ENCODE results near the gene PIGU. TPM values are rescaled to one million over a fixed set of nuclear protein-coding genes. Genes with fewer than 3 reads are reported as not detected.
A peak's percentile ranks its signal among the peaks of the same experiment; 100 is the strongest.

The PIGU gene
- total RNA-seq, 2 experiments from 2014 or later: 17.0 to 19.1 TPM

- H3K27me3 Mint-ChIP-seq: no peaks in the 10 kb centered on the region
- peak overlapping the region; percentile 84 for H3K27ac Mint-ChIP-seq
- no peaks in the 10 kb centered on the region for H3K9me3 Mint-ChIP-seq
- H3K36me3 Mint-ChIP-seq: no peaks in the 10 kb centered on the region
- H3K4me1 Mint-ChIP-seq: peaks cover 7% of the 10 kb centered on the region
- H3K4me3 Mint-ChIP-seq: peak overlapping the region; percentile 85
- DNase-seq (no peak), ATAC-seq (ENCODE audit: low read depth) (no peak)
- POLR2A ChIA-PET: interaction anchor here (0.6 to 1.4 kb wide), 6 partner anchors 13 to 446 kb away, joined by 3 to 4 read pairs (median 3); partner anchors contain the start of genes EIF2S2 and TP53INP2
Measured at GRCh38 chr20:34557936-34558319, 119.0 kb downstream of the PIGU start.

- ATAC-seq (ENCODE audit: low read depth): no peak
- Mint-ChIP-seq H3K27ac (no peak overlapping the region), H3K36me3 (no peaks in the 10 kb centered on the region), H3K27me3 (no peaks in the 10 kb centered on the region), H3K9me3 (no peaks in the 10 kb centered on the region), H3K4me3 (no peak overlapping the region), H3K4me1 (peaks cover 7% of the 10 kb centered on the region)
- POLR2A ChIA-PET: no interaction called here
- DNase-seq: no peak
Measured at GRCh38 chr20:34553366-34553867, 123.5 kb downstream of the PIGU start.

- POLR2A ChIA-PET: no interaction called here
- DNase-seq: no peak
Measured at GRCh38 chr20:34552569-34552968, 124.3 kb downstream of the PIGU start.

GRCh38 chr20:34549929-34550305 lies 127.0 kb downstream of the PIGU start:
- DNase-seq: no peak
- no peak for ATAC-seq (ENCODE audit: low read depth)
- Mint-ChIP-seq H3K27me3 (no peaks in the 10 kb centered on the region), H3K4me3 (no peak overlapping the region), H3K27ac (no peak overlapping the region), H3K9me3 (no peaks in the 10 kb centered on the region), H3K4me1 (no peaks in the 10 kb centered on the region), H3K36me3 (no peaks in the 10 kb centered on the region)
- POLR2A ChIA-PET: no interaction called here

More at GRCh38 chr20:34552569-34552968, 124.3 kb downstream of the PIGU start:
- no peak overlapping the region for H3K4me3 Mint-ChIP-seq
- H3K27ac Mint-ChIP-seq: no peak overlapping the region
- no peaks in the 10 kb centered on the region for H3K36me3 Mint-ChIP-seq
- peaks cover 3% of the 10 kb centered on the region for H3K4me1 Mint-ChIP-seq
- no peak for ATAC-seq (ENCODE audit: low read depth)
- H3K9me3 Mint-ChIP-seq: no peaks in the 10 kb centered on the region
- no peaks in the 10 kb centered on the region for H3K27me3 Mint-ChIP-seq

- no peak overlapping the region for H3K27ac Mint-ChIP-seq
- H3K4me1 Mint-ChIP-seq: peaks cover 4% of the 10 kb centered on the region
- ATAC-seq (ENCODE audit: low read depth): no peak
- no peaks in the 10 kb centered on the region for H3K36me3 Mint-ChIP-seq
- no peaks in the 10 kb centered on the region for H3K27me3 Mint-ChIP-seq
- no peak for DNase-seq
- no peaks in the 10 kb centered on the region for H3K9me3 Mint-ChIP-seq
- POLR2A ChIA-PET: no interaction called here
- no peak overlapping the region for H3K4me3 Mint-ChIP-seq
Measured at GRCh38 chr20:34549291-34549928, 127.5 kb downstream of the PIGU start.

- H3K27ac Mint-ChIP-seq: no peak overlapping the region
- POLR2A ChIA-PET: no interaction called here
Measured at GRCh38 chr20:34547844-34548613, 128.9 kb downstream of the PIGU start.

GRCh38 chr20:34546751-34547181 lies 130.1 kb downstream of the PIGU start:
- peaks cover 5% of the 10 kb centered on the region for H3K4me1 Mint-ChIP-seq
- no peaks in the 10 kb centered on the region for H3K9me3 Mint-ChIP-seq
- DNase-seq (no peak), ATAC-seq (ENCODE audit: low read depth) (no peak)
- POLR2A ChIA-PET: no interaction called here
- H3K27ac Mint-ChIP-seq: no peak overlapping the region
- H3K27me3 Mint-ChIP-seq: no peaks in the 10 kb centered on the region
- H3K4me3 Mint-ChIP-seq: no peak overlapping the region
- no peaks in the 10 kb centered on the region for H3K36me3 Mint-ChIP-seq

More at GRCh38 chr20:34547844-34548613, 128.9 kb downstream of the PIGU start:
- Mint-ChIP-seq H3K4me1 (peaks cover 5% of the 10 kb centered on the region), H3K36me3 (no peaks in the 10 kb centered on the region), H3K27me3 (no peaks in the 10 kb centered on the region), H3K4me3 (no peak overlapping the region), H3K9me3 (no peaks in the 10 kb centered on the region)
- DNase-seq: no peak
- no peak for ATAC-seq (ENCODE audit: low read depth)

- Mint-ChIP-seq H3K4me3 (peak overlapping the region; percentile 57), H3K27me3 (no peaks in the 10 kb centered on the region), H3K27ac (no peak overlapping the region), H3K36me3 (peaks cover 2% of the 10 kb centered on the region), H3K9me3 (no peaks in the 10 kb centered on the region), H3K4me1 (peaks cover 9% of the 10 kb centered on the region)
- POLR2A ChIA-PET: interaction anchor here (0.6 to 1.1 kb wide), 2 partner anchors 13 to 280 kb away, joined by 3 to 4 read pairs; no protein-coding TSS in a partner anchor
- DNase-seq: peak; percentile 44
- peak; percentile 88 for ATAC-seq (ENCODE audit: low read depth)
Measured at GRCh38 chr20:34544109-34544796, 132.6 kb downstream of the PIGU start.

- no peak overlapping the region for H3K4me3 Mint-ChIP-seq
- peaks cover 2% of the 10 kb centered on the region for H3K36me3 Mint-ChIP-seq
- ATAC-seq (ENCODE audit: low read depth): no peak
- no peaks in the 10 kb centered on the region for H3K27me3 Mint-ChIP-seq
- no peak overlapping the region for H3K27ac Mint-ChIP-seq
- no peak for DNase-seq
- POLR2A ChIA-PET: interaction anchor here (0.6 kb wide), 1 partner anchor 281 kb away, joined by 3 read pairs; no protein-coding TSS in a partner anchor
- H3K9me3 Mint-ChIP-seq: no peaks in the 10 kb centered on the region
- H3K4me1 Mint-ChIP-seq: peaks cover 9% of the 10 kb centered on the region
Measured at GRCh38 chr20:34543463-34544056, 133.3 kb downstream of the PIGU start.

- Mint-ChIP-seq H3K27me3 (no peaks in the 10 kb centered on the region), H3K27ac (no peak overlapping the region)
- POLR2A ChIA-PET: no interaction called here
Measured at GRCh38 chr20:34542439-34542838, 134.5 kb downstream of the PIGU start.

GRCh38 chr20:34541917-34542316 lies 135.0 kb downstream of the PIGU start:
- POLR2A ChIA-PET: no interaction called here

More at GRCh38 chr20:34542439-34542838, 134.5 kb downstream of the PIGU start:
- DNase-seq (no peak), ATAC-seq (ENCODE audit: low read depth) (no peak)
- Mint-ChIP-seq H3K36me3 (peaks cover 2% of the 10 kb centered on the region), H3K4me3 (no peak overlapping the region), H3K4me1 (peaks cover 9% of the 10 kb centered on the region), H3K9me3 (no peaks in the 10 kb centered on the region)

GRCh38 chr20:34541264-34541901 lies 135.5 kb downstream of the PIGU start:
- Mint-ChIP-seq H3K36me3 (peaks cover 2% of the 10 kb centered on the region), H3K27me3 (no peaks in the 10 kb centered on the region), H3K4me1 (peaks cover 9% of the 10 kb centered on the region), H3K27ac (no peak overlapping the region), H3K9me3 (no peaks in the 10 kb centered on the region), H3K4me3 (no peak overlapping the region)
- POLR2A ChIA-PET: no interaction called here
- no peak for ATAC-seq (ENCODE audit: low read depth)
- no peak for DNase-seq

More at GRCh38 chr20:34541917-34542316, 135.0 kb downstream of the PIGU start:
- Mint-ChIP-seq H3K27me3 (no peaks in the 10 kb centered on the region), H3K27ac (no peak overlapping the region), H3K9me3 (no peaks in the 10 kb centered on the region), H3K36me3 (peaks cover 2% of the 10 kb centered on the region), H3K4me1 (peaks cover 9% of the 10 kb centered on the region), H3K4me3 (no peak overlapping the region)
- ATAC-seq (ENCODE audit: low read depth) (no peak), DNase-seq (no peak)
